ENCODE data around the gene ACSM4.

Gene ACSM4

GRCh38 chr12:7374423-7375144 lies 70.7 kb downstream of the ACSM4 start:
- DNase-seq, result peak; percentile 47
- Mint-ChIP-seq H3K27me3 (ENCODE audit: low read depth, poor library complexity) (peaks cover 5% of the 10 kb centered on the region), H3K4me1 (no peaks in the 10 kb centered on the region), H3K36me3 (ENCODE audit: low read depth) (no peaks in the 10 kb centered on the region), H3K4me3 (no peak overlapping the region), H3K9me3 (peaks cover 4% of the 10 kb centered on the region), H3K27ac (no peak overlapping the region)
- TF ChIP-seq, protein P1, sequence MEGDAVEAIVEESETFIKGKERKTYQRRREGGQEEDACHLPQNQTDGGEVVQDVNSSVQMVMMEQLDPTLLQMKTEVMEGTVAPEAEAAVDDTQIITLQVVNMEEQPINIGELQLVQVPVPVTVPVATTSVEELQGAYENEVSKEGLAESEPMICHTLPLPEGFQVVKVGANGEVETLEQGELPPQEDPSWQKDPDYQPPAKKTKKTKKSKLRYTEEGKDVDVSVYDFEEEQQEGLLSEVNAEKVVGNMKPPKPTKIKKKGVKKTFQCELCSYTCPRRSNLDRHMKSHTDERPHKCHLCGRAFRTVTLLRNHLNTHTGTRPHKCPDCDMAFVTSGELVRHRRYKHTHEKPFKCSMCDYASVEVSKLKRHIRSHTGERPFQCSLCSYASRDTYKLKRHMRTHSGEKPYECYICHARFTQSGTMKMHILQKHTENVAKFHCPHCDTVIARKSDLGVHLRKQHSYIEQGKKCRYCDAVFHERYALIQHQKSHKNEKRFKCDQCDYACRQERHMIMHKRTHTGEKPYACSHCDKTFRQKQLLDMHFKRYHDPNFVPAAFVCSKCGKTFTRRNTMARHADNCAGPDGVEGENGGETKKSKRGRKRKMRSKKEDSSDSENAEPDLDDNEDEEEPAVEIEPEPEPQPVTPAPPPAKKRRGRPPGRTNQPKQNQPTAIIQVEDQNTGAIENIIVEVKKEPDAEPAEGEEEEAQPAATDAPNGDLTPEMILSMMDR (IDR thresholded peaks at IDR 0.05), result peak; percentile 32

DNA sequence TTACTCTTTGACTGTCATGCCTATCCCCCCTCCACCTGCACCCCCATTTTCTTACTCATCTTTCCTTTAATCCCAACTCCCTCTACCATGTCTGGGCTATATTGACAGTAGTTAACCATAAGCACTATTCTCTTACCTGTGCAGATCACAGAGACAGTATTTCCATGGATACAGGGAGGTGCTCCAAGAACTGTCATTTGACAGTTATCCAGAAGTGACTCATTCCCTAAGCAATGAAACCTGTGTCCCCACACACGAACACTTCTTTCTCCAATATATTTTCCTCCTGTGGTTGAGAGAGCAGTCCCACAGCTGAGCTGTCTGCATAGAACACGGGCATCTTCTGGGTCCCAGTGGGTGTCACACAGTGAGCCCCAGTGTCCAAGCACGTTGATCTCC lies 71.3 kb downstream of the ACSM4 start:
- TF ChIP-seq, protein P1 (IDR thresholded peaks at IDR 0.05), result no peak
- Mint-ChIP-seq H3K27ac (no peak overlapping the region), H3K9me3 (peaks cover 4% of the 10 kb centered on the region), H3K27me3 (ENCODE audit: low read depth, poor library complexity) (peaks cover 5% of the 10 kb centered on the region), H3K4me3 (no peak overlapping the region), H3K36me3 (ENCODE audit: low read depth) (no peaks in the 10 kb centered on the region), H3K4me1 (no peaks in the 10 kb centered on the region)
- DNase-seq, result no peak

GRCh38 chr12:7376196-7376595 lies 72.3 kb downstream of the ACSM4 start:
- Mint-ChIP-seq H3K27me3 (ENCODE audit: low read depth, poor library complexity) (peaks cover 5% of the 10 kb centered on the region), H3K4me3 (no peak overlapping the region), H3K9me3 (peaks cover 3% of the 10 kb centered on the region), H3K4me1 (no peaks in the 10 kb centered on the region), H3K36me3 (ENCODE audit: low read depth) (no peaks in the 10 kb centered on the region), H3K27ac (no peak overlapping the region)
- TF ChIP-seq, protein P1 (IDR thresholded peaks at IDR 0.05), result no peak
- DNase-seq, result no peak
